CD4-positive, alpha-beta T cell (primary cell): ENCODE measurements around the gene LPGAT1. TPM values are rescaled to one million over a fixed set of nuclear protein-coding genes. Genes with fewer than 3 reads are reported as not detected.

Source experiments
- ATAC-seq: fragments of 200-7000 bp; cut with Tn5 transposase; one replicate; pipeline ENCODE4 v1.10.0; 2022; ENCODE audit warnings: mild to moderate bottlenecking; ENCODE audit not compliant: poor library complexity
- CTCF ChIA-PET: fragments of 350-600 bp; sonication (Branson Sonifier 250); formaldehyde crosslinking; loops from one replicate; lab custom pipeline; 2021; ENCODE audit warnings: antibody characterized with exemption, inconsistent platforms; lab: Charles Lee
- POLR2A ChIA-PET: fragments of 350-600 bp; sonication (Branson Sonifier 250); formaldehyde crosslinking; loops from one replicate; lab custom pipeline; 2021; ENCODE audit warnings: antibody characterized with exemption, inconsistent platforms; lab: Charles Lee
- DNase-seq, 14 experiments: peaks; one replicate each; pipeline ENCODE4 v3.0.0-alpha.2; 2013 to 2020; ENCODE audit warnings: mixed read lengths in 2 of 14
- H3K27ac ChIP-seq, 2 donors: one replicate each; pipeline versions ENCODE4 v1.5.1 to v1.7.0; 2013; ENCODE audit warnings: low read length in 2 of 2, low read depth in 1 of 2, mild to moderate bottlenecking in 1 of 2
- H3K27me3 ChIP-seq, 2 experiments: 1 replicate in 1 of 2; 2 replicates in 1 of 2; pipeline versions ENCODE4 v1.6.1 to v1.7.0; 2013; ENCODE audit warnings: low read length in 2 of 2, control low read depth in 1 of 2, mild to moderate bottlenecking in 1 of 2, moderate library complexity in 1 of 2; ENCODE audit not compliant: insufficient read depth in 2 of 2, control insufficient read depth in 1 of 2
- H3K36me3 ChIP-seq: one replicate; pipeline ENCODE4 v1.6.1; 2013; ENCODE audit warnings: low read length, control low read depth; ENCODE audit not compliant: insufficient read depth
- H3K4me1 ChIP-seq: one replicate; pipeline ENCODE4 v1.6.1; 2013; ENCODE audit warnings: low read length, control low read depth; ENCODE audit not compliant: insufficient read depth
- H3K4me3 ChIP-seq: one replicate; pipeline ENCODE4 v1.5.1; 2013; ENCODE audit warnings: mild to moderate bottlenecking, low read length, moderate library complexity
- H3K9me3 ChIP-seq, 2 experiments: 1 replicate in 1 of 2; 2 replicates in 1 of 2; pipeline versions ENCODE4 v1.6.1 to v1.7.0; 2013; ENCODE audit warnings: low read length in 2 of 2, mild to moderate bottlenecking in 2 of 2, control low read depth in 1 of 2, moderate library complexity in 1 of 2; ENCODE audit not compliant: control insufficient read depth in 1 of 2, insufficient read depth in 1 of 2
- H3K27ac Mint-ChIP-seq: one replicate; pipeline ENCODE4 v1.8.0; 2020; ENCODE audit warnings: mixed read lengths
- H3K27me3 Mint-ChIP-seq: one replicate; pipeline ENCODE4 v1.8.0; 2021; ENCODE audit warnings: mixed read lengths
- H3K36me3 Mint-ChIP-seq: one replicate; pipeline ENCODE4 v1.8.0; 2021; ENCODE audit warnings: low read depth, mixed read lengths
- H3K4me1 Mint-ChIP-seq: one replicate; pipeline ENCODE4 v1.8.0; 2021; ENCODE audit warnings: low read depth, mixed read lengths
- H3K4me3 Mint-ChIP-seq: one replicate; pipeline ENCODE4 v1.8.0; 2020; ENCODE audit warnings: mild to moderate bottlenecking, mixed read lengths
- H3K9me3 Mint-ChIP-seq: one replicate; pipeline ENCODE4 v1.8.0; 2020; ENCODE audit warnings: mixed read lengths
- intact Hi-C, 2 experiments: fragments of 100-400 bp; cut with DNase I in 1 of 2; cut with micrococcal nuclease in 1 of 2; formaldehyde crosslinking; loops; one replicate each; pipeline versions ENCODE4 v1.15.1 to v1.9.0; 2023 to 2025; cut with DNase I, micrococcal nuclease
- total RNA-seq, 174 experiments: library from RNA in 2 of 174; stranded (reverse) in 2 of 174; gene quantifications; one replicate each; pipeline ENCODE4 v1.2.3 and lab custom pipeline; 2021 to 2026
- TF ChIP-seq, protein P1 (sequence below): fragments of 200-600 bp; IDR thresholded peaks from one replicate; pipeline ENCODE4 v1.8.0; 2022; ENCODE audit warnings: antibody characterized with exemption, mild to moderate bottlenecking

The LPGAT1 gene
- total RNA-seq, 2 experiments from 2014 or later: 14.0 to 14.4 TPM

DNA sequence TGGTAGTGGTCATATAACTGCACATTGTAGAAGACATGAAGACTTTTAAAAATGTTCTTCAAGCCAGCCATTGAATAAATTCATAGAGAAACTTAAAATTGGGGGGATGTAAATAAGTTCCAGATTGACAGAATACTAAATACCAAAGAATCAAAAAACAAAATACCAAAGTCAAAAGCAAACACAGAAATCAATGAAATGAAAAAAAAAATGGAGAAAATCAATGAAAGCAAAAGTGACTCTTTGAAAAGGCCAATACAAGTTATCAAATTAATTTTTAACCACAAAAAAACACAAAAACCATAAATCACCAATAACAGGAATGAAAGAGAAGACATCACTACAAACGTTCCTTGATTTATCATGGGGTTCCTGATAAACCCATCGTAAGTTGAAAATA is 25.6 kb downstream of the LPGAT1 start:
- Mint-ChIP-seq H3K36me3 (peaks cover 81% of the 10 kb centered on the region), H3K27me3 (no peaks in the 10 kb centered on the region), H3K4me3 (no peak overlapping the region), H3K9me3 (peaks cover 10% of the 10 kb centered on the region), H3K27ac (no peak overlapping the region), H3K4me1 (peaks cover 4% of the 10 kb centered on the region)
- H3K9me3 ChIP-seq: no peaks in the 10 kb centered on the region
- H3K4me3 ChIP-seq: no peak overlapping the region
- intact Hi-C loops: no loop called here
- ChIA-PET POLR2A (no interaction called here), CTCF (no interaction called here)
- peaks cover 11% of the 10 kb centered on the region for H3K36me3 ChIP-seq
- H3K27ac ChIP-seq: no peak overlapping the region
- no peaks in the 10 kb centered on the region for H3K27me3 ChIP-seq
- H3K4me1 ChIP-seq: no peaks in the 10 kb centered on the region
- TF ChIP-seq, protein P1, sequence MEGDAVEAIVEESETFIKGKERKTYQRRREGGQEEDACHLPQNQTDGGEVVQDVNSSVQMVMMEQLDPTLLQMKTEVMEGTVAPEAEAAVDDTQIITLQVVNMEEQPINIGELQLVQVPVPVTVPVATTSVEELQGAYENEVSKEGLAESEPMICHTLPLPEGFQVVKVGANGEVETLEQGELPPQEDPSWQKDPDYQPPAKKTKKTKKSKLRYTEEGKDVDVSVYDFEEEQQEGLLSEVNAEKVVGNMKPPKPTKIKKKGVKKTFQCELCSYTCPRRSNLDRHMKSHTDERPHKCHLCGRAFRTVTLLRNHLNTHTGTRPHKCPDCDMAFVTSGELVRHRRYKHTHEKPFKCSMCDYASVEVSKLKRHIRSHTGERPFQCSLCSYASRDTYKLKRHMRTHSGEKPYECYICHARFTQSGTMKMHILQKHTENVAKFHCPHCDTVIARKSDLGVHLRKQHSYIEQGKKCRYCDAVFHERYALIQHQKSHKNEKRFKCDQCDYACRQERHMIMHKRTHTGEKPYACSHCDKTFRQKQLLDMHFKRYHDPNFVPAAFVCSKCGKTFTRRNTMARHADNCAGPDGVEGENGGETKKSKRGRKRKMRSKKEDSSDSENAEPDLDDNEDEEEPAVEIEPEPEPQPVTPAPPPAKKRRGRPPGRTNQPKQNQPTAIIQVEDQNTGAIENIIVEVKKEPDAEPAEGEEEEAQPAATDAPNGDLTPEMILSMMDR: no peak
- DNase-seq: no peak
- no peak for ATAC-seq

DNA sequence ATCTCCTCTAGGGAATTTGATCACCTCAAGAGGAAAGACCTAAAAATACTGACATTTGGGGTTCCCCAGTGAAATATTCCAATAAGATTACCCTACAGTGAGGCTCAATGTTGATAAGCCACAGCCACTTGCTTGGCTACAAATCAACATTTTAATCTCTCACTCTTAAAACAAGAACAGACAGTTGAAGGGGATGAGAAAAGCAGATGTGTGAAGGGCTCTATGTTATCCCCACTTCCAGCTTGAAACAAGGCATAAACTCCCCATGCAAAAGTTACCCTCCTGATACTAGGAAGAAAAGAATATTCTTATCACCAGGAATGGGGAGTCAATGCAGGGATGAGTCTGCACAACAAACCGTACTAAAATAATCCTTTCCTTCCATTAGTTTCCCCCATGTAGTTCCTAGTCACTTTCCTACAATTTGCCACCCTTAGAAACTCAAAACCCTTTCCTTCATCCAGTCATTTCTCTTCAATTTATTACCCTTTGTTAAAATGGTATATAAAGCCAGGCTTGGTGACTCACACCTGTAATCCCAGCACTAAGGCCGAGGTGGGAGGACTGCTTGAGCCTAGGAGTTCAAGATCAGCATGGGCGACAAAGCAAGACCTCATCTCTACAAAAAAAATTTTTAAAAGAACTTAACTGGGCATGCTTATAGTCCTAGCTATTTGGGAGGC is 29.5 kb downstream of the LPGAT1 start:
- Mint-ChIP-seq H3K4me3 (no peak overlapping the region), H3K36me3 (peaks cover 59% of the 10 kb centered on the region), H3K27me3 (no peaks in the 10 kb centered on the region), H3K9me3 (peaks cover 10% of the 10 kb centered on the region), H3K4me1 (peaks cover 4% of the 10 kb centered on the region), H3K27ac (no peak overlapping the region)
- H3K4me3 ChIP-seq: no peak overlapping the region
- peaks cover 7% of the 10 kb centered on the region for H3K36me3 ChIP-seq
- ATAC-seq (no peak), DNase-seq (no peak)
- no peaks in the 10 kb centered on the region for H3K4me1 ChIP-seq
- intact Hi-C loops: no loop called here
- H3K9me3 ChIP-seq: no peaks in the 10 kb centered on the region
- H3K27ac ChIP-seq: no peak overlapping the region
- TF ChIP-seq, protein P1: no peak
- CTCF ChIA-PET: no interaction called here
- POLR2A ChIA-PET: no interaction called here
- H3K27me3 ChIP-seq: no peaks in the 10 kb centered on the region

DNA sequence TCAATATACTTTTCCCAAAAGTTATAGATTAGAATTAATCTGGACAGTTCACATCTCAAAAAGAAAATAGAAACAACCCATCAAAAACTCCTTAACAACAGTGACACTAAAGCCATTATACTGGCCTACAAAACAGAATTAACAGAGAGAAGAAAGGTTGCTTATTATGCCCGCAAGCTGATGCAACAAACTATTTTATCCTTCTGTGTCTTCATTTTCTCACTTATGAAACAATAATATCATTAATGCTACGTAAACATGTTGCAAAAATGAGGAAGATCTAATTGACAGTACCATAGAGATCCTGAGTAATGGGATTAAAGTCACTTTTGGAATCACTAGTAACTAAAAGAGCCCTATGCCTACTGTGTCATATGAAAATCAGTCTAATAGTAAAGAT is 32.6 kb downstream of the LPGAT1 start:
- intact Hi-C loops: no loop called here
- Mint-ChIP-seq H3K4me1 (peaks cover 4% of the 10 kb centered on the region), H3K4me3 (no peak overlapping the region), H3K27me3 (no peaks in the 10 kb centered on the region), H3K9me3 (peaks cover 10% of the 10 kb centered on the region), H3K27ac (no peak overlapping the region), H3K36me3 (peaks cover 41% of the 10 kb centered on the region)
- TF ChIP-seq, protein P1: no peak
- POLR2A ChIA-PET: no interaction called here
- H3K27me3 ChIP-seq: no peaks in the 10 kb centered on the region
- no peak for DNase-seq
- no peak overlapping the region for H3K27ac ChIP-seq
- ATAC-seq: no peak
- CTCF ChIA-PET: no interaction called here
- no peaks in the 10 kb centered on the region for H3K9me3 ChIP-seq
- H3K4me1 ChIP-seq: no peaks in the 10 kb centered on the region
- H3K4me3 ChIP-seq: no peak overlapping the region
- H3K36me3 ChIP-seq: peaks cover 6% of the 10 kb centered on the region
